ENCODE measurements around the gene TXLNB.
A peak's percentile ranks its signal among the peaks of the same experiment; 100 is the strongest.
"Not testable (repeated sequence)": the region's sequence is repeated elsewhere in the genome, so short reads cannot be mapped to it uniquely, and the experiment has no call there.

TXLNB gene

DNA sequence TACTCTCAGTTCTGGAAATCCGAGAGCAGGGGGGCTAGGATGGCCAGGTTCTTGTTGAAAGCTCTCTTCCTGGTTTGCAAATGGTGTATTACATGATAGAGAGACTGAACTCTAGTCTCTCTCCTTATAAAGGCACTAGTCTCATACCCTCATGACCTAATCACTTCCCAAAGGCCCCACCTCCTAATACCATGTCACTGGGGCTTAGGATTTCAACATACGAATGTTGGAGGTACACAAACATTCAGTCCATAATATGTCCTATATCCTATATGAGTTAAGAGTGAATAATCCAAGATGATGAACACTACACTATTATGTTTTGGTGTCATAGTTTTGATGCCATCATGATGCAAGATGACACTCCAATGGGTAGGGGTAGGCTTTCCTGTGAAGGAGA lies 20.0 kb upstream of the TXLNB start:
- no peak for DNase-seq (ENCODE audit: low spot score)

DNA sequence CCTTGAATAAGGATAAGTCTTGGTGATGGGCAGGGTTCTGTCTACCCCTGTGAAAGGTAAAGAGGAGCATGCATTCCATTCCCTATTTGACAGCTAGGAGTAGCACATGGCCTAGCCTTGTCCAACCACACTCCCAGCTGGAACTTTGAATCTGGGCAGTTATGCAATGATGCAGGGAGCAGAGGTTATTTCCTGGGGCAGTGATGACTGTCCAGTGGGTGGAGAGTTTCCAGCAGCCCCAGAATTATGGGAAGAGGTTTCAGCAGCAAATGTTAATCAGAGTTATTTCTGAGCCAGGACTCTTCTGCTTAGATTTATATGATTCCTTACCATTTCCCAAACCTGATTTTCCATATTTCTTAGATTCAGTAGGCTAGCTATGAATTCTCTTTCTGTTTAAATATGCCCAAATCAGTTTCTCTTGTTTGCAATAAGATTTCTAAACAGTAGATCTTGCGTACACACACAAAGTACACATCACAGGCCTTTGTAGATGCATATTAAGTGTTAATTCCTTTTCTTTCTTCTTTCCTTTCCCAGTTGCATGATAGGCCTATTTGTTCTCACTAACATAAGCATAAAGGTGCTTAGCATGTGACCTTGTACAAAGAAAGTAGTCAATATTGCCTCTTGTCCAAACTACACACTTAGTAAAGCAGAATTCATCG lies 17.3 kb upstream of the TXLNB start:
- DNase-seq (ENCODE audit: low spot score), result no peak

DNA sequence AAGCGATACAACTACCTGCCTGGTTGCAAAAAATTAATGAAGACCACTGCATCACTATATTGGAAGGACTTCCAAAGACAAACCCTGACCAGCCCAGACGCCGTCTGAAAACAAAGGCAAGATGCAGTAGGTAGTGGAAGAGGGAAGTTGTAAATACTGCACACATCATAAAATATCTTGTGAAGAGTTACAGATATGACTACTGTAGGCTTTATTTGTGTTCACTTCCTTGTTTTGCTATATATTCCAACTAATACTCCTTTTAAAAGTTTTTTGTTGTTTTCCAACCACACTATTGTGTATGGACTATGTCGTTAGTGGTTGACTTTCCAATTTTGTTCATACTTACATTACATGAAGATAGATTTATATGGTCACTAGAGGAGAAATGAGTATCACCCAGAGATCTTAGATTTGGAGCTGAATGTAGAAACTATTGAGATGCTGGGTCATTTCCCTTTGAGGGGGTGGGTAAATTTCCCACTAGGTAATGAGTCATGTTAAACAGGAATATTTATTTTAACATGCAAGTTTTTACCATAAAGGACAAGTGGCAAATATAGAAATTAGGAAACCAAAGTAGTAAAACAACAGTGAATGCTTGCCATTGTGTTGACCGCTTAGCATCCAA lies 16.6 kb upstream of the TXLNB start:
- no peak for DNase-seq (ENCODE audit: low spot score)

DNA sequence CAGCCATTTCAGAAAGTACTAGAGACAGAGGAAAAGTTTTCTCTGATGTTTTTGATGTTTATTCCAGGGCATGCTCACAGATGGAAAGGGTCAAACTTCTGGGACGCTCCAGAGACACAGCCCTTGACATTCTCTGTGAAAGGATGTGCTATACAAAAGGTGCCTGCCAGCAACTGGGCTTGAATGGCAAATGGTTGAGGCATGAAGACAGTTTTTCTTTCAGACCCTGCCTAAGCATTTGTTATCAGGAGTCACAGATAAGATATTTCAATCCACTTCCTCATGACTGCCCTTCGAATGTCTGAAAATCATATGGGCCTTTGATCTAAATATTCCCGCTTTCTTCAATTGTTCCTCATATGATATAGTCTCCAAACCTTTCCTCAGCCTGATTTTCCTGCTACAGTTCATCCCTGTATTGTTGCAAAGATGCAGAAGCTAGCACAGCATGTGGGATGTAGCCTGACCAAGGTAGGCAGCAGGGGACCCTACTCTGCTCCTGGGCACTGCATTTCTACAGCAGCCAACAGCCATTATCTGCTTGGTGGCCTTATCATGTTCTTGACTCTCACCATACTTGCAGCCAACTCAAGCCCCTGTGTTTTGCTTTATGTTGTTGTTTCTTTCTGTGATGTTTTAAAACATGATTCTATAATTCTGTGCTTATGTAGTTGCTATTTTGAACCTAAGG lies 14.6 kb upstream of the TXLNB start:
- no peak for DNase-seq (ENCODE audit: low spot score)

- no peak for DNase-seq (ENCODE audit: low spot score)
Measured at GRCh38 chr6:139303185-139303584, 11.4 kb upstream of the TXLNB start.

GRCh38 chr6:139297921-139298320 lies 6.1 kb upstream of the TXLNB start:
- no peak for DNase-seq (ENCODE audit: low spot score)

DNA sequence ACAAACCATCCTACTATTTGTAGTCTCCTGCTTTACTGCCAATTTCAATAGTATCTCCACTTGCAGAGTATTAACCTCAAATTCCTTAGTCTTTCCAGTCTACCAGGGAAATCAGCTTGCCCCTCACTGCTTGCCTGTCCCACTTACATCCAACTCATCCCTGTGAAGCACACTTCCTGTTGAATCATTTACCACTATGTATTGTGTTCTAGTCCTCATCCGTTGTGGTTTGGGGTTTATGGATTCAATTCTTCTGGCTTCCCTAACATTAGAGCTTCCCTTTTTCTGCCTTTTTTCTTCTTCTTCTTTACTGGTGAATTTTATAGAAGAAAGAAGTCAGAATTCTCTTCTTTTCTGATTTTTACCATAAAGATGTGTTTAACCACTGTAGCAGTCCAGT lies 5.1 kb upstream of the TXLNB start:
- DNase-seq (ENCODE audit: low spot score), result no peak

GRCh38 chr6:139295901-139296300 lies 4.1 kb upstream of the TXLNB start:
- no peak for DNase-seq (ENCODE audit: low spot score)

- DNase-seq (ENCODE audit: low spot score), result peak; percentile 9
Measured at GRCh38 chr6:139294090-139294489, 2.3 kb upstream of the TXLNB start.

DNA sequence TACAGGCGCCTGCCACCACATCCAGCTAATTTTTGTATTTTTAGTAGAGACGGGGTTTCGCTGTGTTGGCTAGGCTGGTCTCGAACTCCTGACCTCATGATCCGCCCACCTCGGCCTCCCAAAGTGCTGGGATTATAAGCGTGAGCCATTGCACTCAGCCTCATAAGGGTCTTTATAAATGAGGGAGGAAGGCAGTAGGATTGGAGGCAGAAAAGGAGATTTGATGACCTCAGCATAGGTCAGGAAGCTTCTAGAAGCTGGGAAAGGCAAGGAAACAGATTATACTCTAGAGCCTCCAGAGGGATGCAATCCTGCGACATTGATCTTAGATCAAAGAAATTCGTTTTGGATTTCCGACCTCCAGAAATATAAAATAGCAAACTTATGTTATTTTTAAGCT lies 1.4 kb upstream of the TXLNB start:
- DNase-seq (ENCODE audit: low spot score), result not testable (repeated sequence)

DNA sequence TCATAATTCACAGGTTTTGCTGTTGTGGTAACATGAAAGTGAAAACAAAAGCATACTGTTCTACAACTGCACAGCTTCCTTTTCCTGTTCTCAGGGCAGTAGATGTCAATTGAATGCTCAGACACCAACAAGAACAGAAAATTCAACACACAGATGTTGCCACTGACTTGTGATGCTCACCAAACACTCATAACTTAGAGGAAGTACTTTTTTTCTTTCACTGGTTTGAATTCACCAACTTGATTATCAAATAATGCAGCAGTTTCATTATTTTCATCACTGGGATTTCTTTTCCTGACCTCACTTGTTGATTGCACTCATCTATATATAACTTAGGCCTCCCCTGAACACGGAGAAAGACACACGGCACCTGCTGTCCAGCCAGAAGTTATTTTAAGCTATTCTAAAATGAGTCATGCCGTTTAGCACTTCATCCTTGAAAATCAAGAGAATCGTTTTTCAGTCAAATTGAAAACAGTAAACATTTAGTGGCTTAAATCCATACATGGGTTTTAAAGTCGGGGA lies 949 bp downstream of the TXLNB start:
- peak; percentile 77 for DNase-seq (ENCODE audit: low spot score)

- no peak for DNase-seq (ENCODE audit: low spot score)
Measured at GRCh38 chr6:139289233-139289632, 2.6 kb downstream of the TXLNB start.

GRCh38 chr6:139288496-139289040 lies 3.2 kb downstream of the TXLNB start:
- no peak for DNase-seq (ENCODE audit: low spot score)

DNA sequence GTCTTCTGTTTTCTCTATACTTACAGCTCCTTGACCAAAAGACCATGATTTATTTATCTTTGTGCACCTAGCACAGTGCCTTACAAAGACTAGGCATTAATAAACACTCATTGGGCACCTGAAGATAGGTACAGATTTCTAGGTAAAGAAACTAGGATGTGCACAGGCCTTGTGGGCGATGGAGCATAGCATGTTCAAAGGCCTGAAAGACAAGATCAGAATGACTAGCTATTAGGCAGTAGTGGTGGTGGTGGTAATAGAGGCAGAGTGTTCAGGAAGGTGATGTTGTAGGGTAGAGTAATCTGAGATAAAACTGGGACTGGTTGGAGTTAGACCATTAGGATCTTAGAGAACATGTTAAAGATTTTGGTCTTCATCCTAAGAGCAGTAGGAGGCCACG lies 3.9 kb downstream of the TXLNB start:
- DNase-seq (ENCODE audit: low spot score), result no peak

GRCh38 chr6:139286438-139286837 lies 5.4 kb downstream of the TXLNB start:
- not testable (repeated sequence) for DNase-seq (ENCODE audit: low spot score)

- no peak for DNase-seq (ENCODE audit: low spot score)
Measured at GRCh38 chr6:139285590-139285989, 6.2 kb downstream of the TXLNB start.

DNA sequence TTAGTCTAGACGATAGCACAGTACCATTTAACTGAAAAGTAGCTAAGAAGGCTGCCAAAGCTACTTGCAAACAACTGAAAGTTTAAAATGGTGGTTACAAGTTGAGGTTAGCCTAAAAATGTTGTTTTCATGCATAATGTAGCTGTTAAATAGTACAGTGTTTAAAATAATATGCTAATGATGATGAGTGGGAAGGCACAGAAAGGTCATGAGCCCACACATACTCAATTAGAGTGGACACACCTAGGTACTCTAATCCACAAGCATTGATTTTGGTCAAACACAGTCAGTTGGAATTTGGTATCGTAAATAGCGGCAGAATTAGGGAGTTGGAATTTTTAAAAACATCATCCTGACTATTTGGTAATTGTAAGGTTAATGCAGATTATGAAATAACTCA lies 7.0 kb downstream of the TXLNB start:
- DNase-seq (ENCODE audit: low spot score), result no peak

DNA sequence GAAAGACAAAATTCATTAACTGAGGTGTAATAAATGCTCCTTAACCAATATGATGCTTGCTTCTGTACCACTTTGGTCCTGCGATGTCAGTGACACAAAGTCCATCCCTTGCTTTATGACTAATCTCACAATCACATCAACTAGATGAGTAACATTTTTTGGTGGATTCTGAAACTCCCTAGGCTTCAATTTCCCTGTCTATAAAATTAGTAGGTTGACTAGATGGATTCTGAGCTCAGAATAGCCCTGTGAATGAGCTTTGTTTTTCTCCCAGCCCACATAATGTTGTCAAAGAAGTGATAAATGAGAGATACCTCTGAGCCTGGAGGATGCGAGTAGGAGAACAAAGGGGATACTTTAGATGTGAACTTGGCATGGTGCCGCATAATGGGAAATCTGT lies 9.1 kb downstream of the TXLNB start:
- no peak for DNase-seq (ENCODE audit: low spot score)

DNA sequence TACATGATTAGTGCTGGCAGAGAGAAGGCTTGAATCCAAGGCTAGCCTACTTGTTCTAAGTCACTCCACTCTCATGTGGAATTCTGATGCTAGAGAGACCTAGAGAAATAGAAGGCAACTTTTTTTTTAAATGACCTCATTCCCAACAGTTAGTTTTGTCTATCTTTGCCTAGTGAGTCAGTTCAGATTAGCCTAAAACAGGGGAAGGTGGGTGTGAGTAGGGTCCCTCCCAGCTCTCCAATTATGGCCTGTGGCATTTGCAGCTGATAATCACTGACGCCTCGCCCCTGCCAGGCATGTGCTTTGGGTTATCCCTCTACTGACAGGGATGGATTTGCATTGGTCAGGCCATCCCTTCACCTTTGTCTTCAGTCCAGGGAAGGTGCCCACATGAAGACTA lies 13.6 kb downstream of the TXLNB start:
- DNase-seq (ENCODE audit: low spot score), result no peak

DNA sequence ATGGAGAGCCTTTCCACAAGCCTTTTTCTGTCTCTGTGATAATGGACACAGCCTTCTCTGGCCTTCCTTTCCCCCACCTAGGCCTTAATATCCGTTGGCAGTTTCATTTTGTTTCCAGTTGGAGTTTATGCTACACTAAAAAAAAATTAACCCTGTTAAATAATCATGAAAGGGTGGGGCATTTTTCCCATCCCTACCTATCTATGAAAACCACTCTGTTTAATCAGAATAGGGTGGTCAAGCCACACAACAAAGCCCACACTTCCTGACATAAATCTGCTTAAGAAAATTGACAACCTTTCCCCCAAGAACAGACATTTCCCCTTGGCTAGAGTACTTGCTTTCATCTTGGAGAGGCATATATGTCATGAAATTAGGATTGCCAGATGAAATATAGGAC lies 14.2 kb downstream of the TXLNB start:
- DNase-seq (ENCODE audit: low spot score), result no peak

GRCh38 chr6:139277161-139277560 lies 14.6 kb downstream of the TXLNB start:
- DNase-seq (ENCODE audit: low spot score), result no peak

DNA sequence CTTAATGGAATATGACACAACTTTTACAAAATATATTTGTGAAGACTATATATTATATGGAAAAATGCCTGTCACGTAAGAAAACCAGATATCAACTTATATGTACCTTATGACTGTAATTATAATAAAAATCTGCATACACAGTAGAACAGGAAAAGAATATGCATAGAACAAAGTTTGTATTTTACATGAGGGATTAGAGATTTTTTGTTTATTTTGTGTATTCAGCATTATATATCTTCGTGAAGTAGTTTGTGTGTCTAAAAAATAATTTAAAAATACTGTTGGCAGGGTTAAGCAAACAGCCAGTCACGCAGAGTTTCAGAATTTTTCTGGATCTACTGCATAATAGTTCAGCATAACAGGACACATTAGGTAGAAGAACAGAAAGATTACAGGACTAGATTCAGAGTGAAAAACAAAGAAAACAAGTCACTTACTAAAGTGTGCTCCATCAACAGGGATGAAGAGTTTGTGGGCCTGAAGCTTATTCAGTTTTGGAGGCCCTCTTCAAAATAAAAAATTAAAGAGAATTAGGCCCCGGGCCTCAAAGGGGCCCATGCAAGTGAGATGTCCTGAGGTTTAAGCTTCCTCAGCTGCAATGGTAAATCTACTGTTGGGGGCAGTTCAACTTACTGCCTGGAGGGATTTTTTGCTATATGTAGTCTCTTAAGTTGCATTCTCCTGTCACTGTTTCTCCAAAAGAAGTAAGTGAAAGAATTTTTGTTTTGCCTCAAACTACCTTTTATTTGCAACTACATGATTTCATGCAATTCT lies 16.3 kb downstream of the TXLNB start:
- no peak for DNase-seq (ENCODE audit: low spot score)
